GM12875 (cell line): Measurements from ENCODE around the gene MED17.

Experiments used
- H3K4me3 ChIP-seq: one replicate; pipeline ENCODE4 v1.5.1; 2011; ENCODE audit warnings: low read depth, low read length, control low read depth
- CTCF ChIP-seq: IDR thresholded peaks from 2 replicates; pipeline ENCODE4 v1.5.1; 2011; ENCODE audit warnings: low read depth, mild to moderate bottlenecking, control low read depth, inconsistent platforms, low read length, moderate library complexity, borderline replicate concordance; ENCODE audit not compliant: insufficient read depth

The MED17 gene

GRCh38 chr11:93761910-93762309, 22.2 kb upstream of the MED17 start:
- no peak for TF ChIP-seq CTCF
- no peak overlapping the region for H3K4me3 ChIP-seq

GRCh38 chr11:93765551-93765950, 18.5 kb upstream of the MED17 start:
- TF ChIP-seq CTCF = no peak
- H3K4me3 ChIP-seq = no peak overlapping the region

GRCh38 chr11:93766504-93766903, 17.6 kb upstream of the MED17 start:
- no peak for TF ChIP-seq CTCF
- no peak overlapping the region for H3K4me3 ChIP-seq

- no peak overlapping the region for H3K4me3 ChIP-seq
- TF ChIP-seq CTCF = no peak
Observed at GRCh38 chr11:93767018-93767417, 17.1 kb upstream of the MED17 start.

GRCh38 chr11:93770160-93770559, 13.9 kb upstream of the MED17 start:
- H3K4me3 ChIP-seq = no peak overlapping the region
- no peak for TF ChIP-seq CTCF

GRCh38 chr11:93772123-93772522, 12.0 kb upstream of the MED17 start:
- H3K4me3 ChIP-seq = no peak overlapping the region
- no peak for TF ChIP-seq CTCF

GRCh38 chr11:93773045-93773477, 11.0 kb upstream of the MED17 start:
- TF ChIP-seq CTCF = no peak
- H3K4me3 ChIP-seq = no peak overlapping the region
